HepG2 (cell line): ENCODE measurements around the gene MSMB. TPM values are rescaled to one million over a fixed set of nuclear protein-coding genes. Genes with fewer than 3 reads are reported as not detected.

Experiments used
- ASH2L ChIP-seq: fragments of 300-600, 200-600 bp; sonication (generic); IDR thresholded peaks from 2 replicates; pipeline ENCODE4 v1.7.0; 2017; ENCODE audit warnings: low read depth, mild to moderate bottlenecking, moderate library complexity, mixed read lengths, low read length; ENCODE audit not compliant: insufficient read length
- CEBPG ChIP-seq: IDR thresholded peaks from 2 replicates; pipeline ENCODE4 v1.6.1; 2016
- EED ChIP-seq: sonication (generic); formaldehyde crosslinking; IDR thresholded peaks from 2 replicates; pipeline ENCODE4 v1.5.0; 2020; ENCODE audit warnings: mild to moderate bottlenecking, missing genetic modification reagents
- ETV6 ChIP-seq: sonication (generic); formaldehyde crosslinking; conservative IDR thresholded peaks from 2 replicates; pipeline ENCODE4 v1.4.0; 2020; ENCODE audit warnings: missing genetic modification reagents
- GPN1 ChIP-seq: sonication (generic); formaldehyde crosslinking; IDR thresholded peaks from 2 replicates; pipeline ENCODE4 v1.5.1; 2020; ENCODE audit warnings: missing genetic modification reagents, borderline replicate concordance
- MLXIP ChIP-seq: sonication (generic); formaldehyde crosslinking; IDR thresholded peaks from 2 replicates; pipeline ENCODE4 v1.9.0; 2021; ENCODE audit warnings: missing genetic modification reagents, borderline replicate concordance
- NCOA2 ChIP-seq: sonication (generic); formaldehyde crosslinking; IDR thresholded peaks from 2 replicates; pipeline ENCODE4 v1.8.0; 2022; ENCODE audit warnings: inconsistent platforms
- NFE2L1 ChIP-seq: sonication (generic); formaldehyde crosslinking; IDR thresholded peaks from 2 replicates; pipeline ENCODE4 v1.4.0; 2020; ENCODE audit warnings: missing genetic modification reagents, mild to moderate bottlenecking, borderline replicate concordance
- NR3C1 ChIP-seq: sonication (generic); formaldehyde crosslinking; IDR thresholded peaks from 2 replicates; pipeline ENCODE4 v1.4.0; 2020; ENCODE audit warnings: missing genetic modification reagents
- PHF8 ChIP-seq: sonication (generic); formaldehyde crosslinking; IDR thresholded peaks from 2 replicates; pipeline ENCODE4 v1.5.0; 2020; ENCODE audit warnings: missing genetic modification reagents
- RNF2 ChIP-seq: fragments of 450-650 bp; conservative IDR thresholded peaks from 2 replicates; pipeline ENCODE4 v1.6.1; 2016; ENCODE audit warnings: low read depth
- SIX4 ChIP-seq: sonication (generic); formaldehyde crosslinking; IDR thresholded peaks from 2 replicates; pipeline ENCODE4 v1.4.0; 2020; ENCODE audit warnings: missing genetic modification reagents
- STAT5B ChIP-seq: sonication (generic); formaldehyde crosslinking; IDR thresholded peaks from 2 replicates; pipeline ENCODE4 v1.4.0; 2020; ENCODE audit warnings: missing genetic modification reagents
- TARDBP ChIP-seq: sonication (generic); formaldehyde crosslinking; IDR thresholded peaks from 2 replicates; pipeline ENCODE4 v1.8.0; 2022; ENCODE audit warnings: mild to moderate bottlenecking, missing genetic modification reagents
- ZBED4 ChIP-seq: sonication (generic); formaldehyde crosslinking; IDR thresholded peaks from 2 replicates; pipeline ENCODE4 v1.4.0; 2020; ENCODE audit warnings: missing genetic modification reagents, borderline replicate concordance
- ZBTB43 ChIP-seq: sonication (generic); formaldehyde crosslinking; conservative IDR thresholded peaks from 2 replicates; pipeline ENCODE4 v1.4.0; 2020; ENCODE audit warnings: missing genetic modification reagents
- ZC3H4 ChIP-seq: sonication (generic); formaldehyde crosslinking; IDR thresholded peaks from 2 replicates; pipeline ENCODE4 v1.4.0; 2020; ENCODE audit warnings: missing genetic modification reagents, borderline replicate concordance
- ZNF24 ChIP-seq: fragments of 450-650 bp; IDR thresholded peaks from 2 replicates; pipeline ENCODE4 v1.6.1; 2017; ENCODE audit warnings: antibody characterized with exemption, mild to moderate bottlenecking
- ZNF577 ChIP-seq: sonication (generic); formaldehyde crosslinking; IDR thresholded peaks from 2 replicates; pipeline ENCODE4 v1.4.0; 2020; ENCODE audit warnings: mild to moderate bottlenecking, low read depth, missing genetic modification reagents, borderline replicate concordance
- ZNF597 ChIP-seq: sonication (generic); formaldehyde crosslinking; IDR thresholded peaks from 2 replicates; pipeline ENCODE4 v1.5.0; 2020; ENCODE audit warnings: missing genetic modification reagents
- ZNF660 ChIP-seq: sonication (generic); formaldehyde crosslinking; IDR thresholded peaks from 2 replicates; pipeline ENCODE4 v1.5.1; 2020; ENCODE audit warnings: mild to moderate bottlenecking, low read depth, missing genetic modification reagents, borderline replicate concordance
- ZNF7 ChIP-seq: IDR thresholded peaks from 2 replicates; pipeline ENCODE4 v1.6.1; 2016; ENCODE audit warnings: missing biosample characterization, missing genetic modification reagents
- polyA plus RNA-seq, 8 experiments: library from polyadenylated mRNA; depleted of rRNA in 3 of 8; stranded (reverse) in 7 of 8; unstranded in 1 of 8; fragments of >200 nt; fragmentation: Illumina TruSeq in 4 of 8; extraction: Trizol in 4 of 8; gene quantifications; 2 replicates each; pipeline versions ENCODE4 v1.2.1 to v1.2.3, GENCODE V29; 2011 to 2016; ENCODE audit warnings: low read depth in 4 of 8, missing spikeins in 1 of 8, mixed read lengths in 1 of 8; ENCODE audit not compliant: insufficient read depth in 1 of 8
- total RNA-seq, 5 experiments: library from RNA; depleted of rRNA; stranded (reverse); fragments of >200 nt; fragmentation: Illumina TruSeq; extraction: Trizol; gene quantifications; 2 replicates each; pipeline ENCODE4 v1.2.3, GENCODE V29; 2016; ENCODE audit warnings: low read depth in 1 of 5

The MSMB gene
- total and polyA plus RNA-seq, 2 of the 13 experiments (the other 11 are each of a cell fraction or from before 2014, with no cell fraction given) = 0.84 TPM; not detected in 1

GRCh38 chr10:45997994-45998763 is 47.9 kb downstream of the MSMB start (continued):
- no peak for TF ChIP-seq ZBED4
- peak; percentile 55; the same call in 1 of the 2 replicates for TF ChIP-seq SIX4 (CRISPR knock-in tag)
- TF ChIP-seq ZNF7 (CRISPR knock-in tag) = no peak
- TF ChIP-seq NFE2L1 = no peak
- no peak for TF ChIP-seq ZC3H4 (CRISPR knock-in tag)
- TF ChIP-seq ZNF597 = no peak
- no peak for TF ChIP-seq GPN1 (CRISPR knock-in tag)
- peak; percentile 83 for TF ChIP-seq CEBPG (CRISPR knock-in tag)
- peak; percentile 98 for TF ChIP-seq NCOA2 (CRISPR knock-in tag)
- no peak for TF ChIP-seq ETV6
- TF ChIP-seq NR3C1 (CRISPR knock-in tag) = no peak
- no peak for TF ChIP-seq PHF8
- TF ChIP-seq ZNF24 = no peak
- TF ChIP-seq EED (CRISPR knock-in tag) = no peak
- TF ChIP-seq STAT5B = no peak
- TF ChIP-seq ZNF577 (CRISPR knock-in tag) = no peak
- TF ChIP-seq ZBTB43 (CRISPR knock-in tag) = peak; percentile 37; the same call in 1 of the 2 replicates
- no peak for TF ChIP-seq ZNF660 (CRISPR knock-in tag)
- peak; percentile 88 for TF ChIP-seq TARDBP (CRISPR knock-in tag)
- TF ChIP-seq RNF2 = no peak
- no peak for TF ChIP-seq MLXIP (CRISPR knock-in tag)
- peak; percentile 93 for TF ChIP-seq ASH2L
